GM19099 (cell line): Measurements from ENCODE around the gene GRAMD1B.

Source experiments
- POLR2A ChIP-seq: IDR thresholded peaks from 3 replicates; pipeline ENCODE4 v1.6.1; 2011; ENCODE audit warnings: low read depth; ENCODE audit not compliant: insufficient read length; ENCODE audit errors: extremely low read depth

The GRAMD1B gene

GRCh38 chr11:123427405-123427804, 2.7 kb upstream of the GRAMD1B start:
- no peak for TF ChIP-seq POLR2A

GRCh38 chr11:123428116-123428715, 1.9 kb upstream of the GRAMD1B start:
- no peak for TF ChIP-seq POLR2A

GRCh38 chr11:123429336-123429735, 733 bp upstream of the GRAMD1B start:
- no peak for TF ChIP-seq POLR2A

- no peak for TF ChIP-seq POLR2A
Observed at GRCh38 chr11:123430721-123431497, 840 bp downstream of the GRAMD1B start.

- TF ChIP-seq POLR2A = no peak
Observed at GRCh38 chr11:123431619-123432018, 1.6 kb downstream of the GRAMD1B start.

- no peak for TF ChIP-seq POLR2A
Observed at GRCh38 chr11:123434262-123434661, 4.2 kb downstream of the GRAMD1B start.

GRCh38 chr11:123434911-123435310, 4.8 kb downstream of the GRAMD1B start:
- no peak for TF ChIP-seq POLR2A

GRCh38 chr11:123437236-123437979, 7.3 kb downstream of the GRAMD1B start:
- no peak for TF ChIP-seq POLR2A

- no peak for TF ChIP-seq POLR2A
Observed at GRCh38 chr11:123438131-123438627, 8.1 kb downstream of the GRAMD1B start.

- TF ChIP-seq POLR2A = no peak
Observed at GRCh38 chr11:123439616-123440015, 9.5 kb downstream of the GRAMD1B start.

- no peak for TF ChIP-seq POLR2A
Observed at GRCh38 chr11:123441161-123441560, 11.1 kb downstream of the GRAMD1B start.

- no peak for TF ChIP-seq POLR2A
Observed at GRCh38 chr11:123443851-123444623, 14.0 kb downstream of the GRAMD1B start.

- no peak for TF ChIP-seq POLR2A
Observed at GRCh38 chr11:123448823-123449222, 18.8 kb downstream of the GRAMD1B start.

- TF ChIP-seq POLR2A = no peak
Observed at GRCh38 chr11:123449436-123449835, 19.4 kb downstream of the GRAMD1B start.

GRCh38 chr11:123450623-123451022, 20.6 kb downstream of the GRAMD1B start:
- no peak for TF ChIP-seq POLR2A
